NCI-H2107 treated with DMSO at 0.1 percent for 48 hours (cell line): ENCODE measurements around the gene SHC3.

ENCODE experiments used
- DNase-seq: peaks from one replicate; lab custom pipeline; 2025; ENCODE audit not compliant: unreplicated experiment; lab: John Stamatoyannopoulos, UW

SHC3 gene

DNA sequence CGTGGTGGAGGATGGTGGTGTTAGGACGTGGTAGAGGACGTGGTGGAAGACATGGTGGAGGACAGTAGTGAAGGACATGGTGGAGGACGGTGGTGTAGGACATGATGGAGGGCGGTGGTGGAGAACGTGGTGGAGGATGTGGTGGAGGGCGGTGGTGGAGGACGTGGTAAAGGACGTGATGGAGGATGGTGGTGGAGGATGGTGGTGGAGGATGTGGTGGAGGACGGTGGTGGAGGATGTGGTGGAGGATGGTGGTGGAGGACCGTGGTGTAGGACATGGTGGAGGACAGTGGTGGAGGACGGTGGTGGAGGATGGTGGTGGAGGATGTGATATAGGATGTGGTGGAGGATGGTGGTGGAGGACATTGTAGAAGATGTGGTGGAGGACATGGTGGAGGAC is 119.7 kb downstream of the SHC3 start:
- DNase-seq: no peak

DNA sequence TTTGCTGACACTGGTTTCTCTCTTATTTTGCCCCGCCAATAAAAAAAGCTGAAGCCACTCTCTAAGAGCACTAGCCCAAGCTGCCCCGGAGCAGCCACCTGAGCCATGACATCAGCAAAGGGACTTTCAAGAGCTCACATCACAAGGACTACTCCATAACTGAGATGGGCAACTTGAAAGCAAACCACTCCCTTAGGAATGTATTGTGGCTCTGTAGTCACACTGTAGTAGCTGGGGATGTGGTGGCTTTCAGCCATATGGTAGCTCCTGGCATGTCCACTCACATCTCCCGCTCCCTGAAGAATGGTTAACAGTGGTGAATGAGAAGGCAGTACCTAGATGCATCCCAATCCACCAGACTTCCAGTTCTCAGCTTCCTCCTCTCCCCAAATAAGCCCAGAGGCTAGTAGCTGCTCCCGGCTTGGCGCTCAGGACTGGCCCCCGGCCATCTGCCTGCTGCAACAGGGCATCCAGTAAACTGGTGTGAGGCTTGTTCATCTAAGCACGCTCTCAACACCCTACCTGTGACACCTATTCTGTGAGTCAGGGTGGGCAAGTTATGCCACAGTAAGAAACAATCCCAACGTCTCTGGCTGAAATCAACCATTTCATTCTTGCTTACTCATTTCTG is 123.6 kb downstream of the SHC3 start:
- no peak for DNase-seq

DNA sequence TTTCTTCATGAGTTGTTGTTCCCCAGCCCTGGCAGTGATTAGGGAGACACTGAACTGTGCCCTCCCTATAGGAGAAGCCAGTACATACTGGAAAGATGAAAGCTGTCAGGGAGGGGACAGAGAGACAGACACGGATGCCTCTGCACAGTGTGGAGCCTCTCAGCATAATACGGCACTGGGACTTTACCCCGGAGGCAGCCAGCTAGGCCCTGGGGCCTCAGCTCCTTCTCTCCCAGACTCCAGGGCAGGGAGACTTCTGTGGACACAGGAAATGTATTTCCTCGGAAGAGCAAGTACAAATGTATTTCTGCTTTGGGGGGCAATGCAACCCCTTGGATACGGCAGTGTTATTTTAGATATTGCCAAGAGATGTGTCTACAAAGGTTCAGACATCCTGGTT is 125.3 kb downstream of the SHC3 start:
- no peak for DNase-seq

DNA sequence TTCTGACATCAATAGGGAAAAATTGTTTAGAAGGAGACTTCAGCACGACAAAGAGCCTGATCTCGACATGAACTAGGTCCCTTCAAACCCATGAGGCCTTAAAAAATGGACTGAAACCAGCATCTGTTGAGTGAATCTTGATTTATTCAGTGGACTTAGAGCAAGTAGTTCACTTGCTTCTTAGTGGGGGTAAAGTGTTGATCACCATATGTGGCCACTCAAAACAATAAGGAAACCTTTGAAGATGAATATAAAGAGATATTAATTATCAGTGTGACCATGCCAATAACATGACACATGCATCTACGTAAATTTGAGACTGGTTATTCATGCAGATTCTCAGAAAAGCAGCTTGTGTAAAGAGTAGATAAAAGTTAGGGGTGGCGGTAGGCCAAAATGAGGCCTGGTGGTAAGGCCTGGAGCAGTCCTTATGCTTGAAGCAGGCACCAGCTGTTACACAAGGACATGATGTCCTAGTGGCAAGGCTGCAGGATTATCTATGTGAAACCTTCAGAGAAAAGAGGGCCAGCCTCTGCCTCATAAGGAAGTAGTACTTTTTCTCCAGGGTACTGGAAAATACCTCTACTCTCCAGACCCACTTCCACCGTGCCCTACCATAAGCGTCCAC is 126.0 kb downstream of the SHC3 start:
- no peak for DNase-seq

DNA sequence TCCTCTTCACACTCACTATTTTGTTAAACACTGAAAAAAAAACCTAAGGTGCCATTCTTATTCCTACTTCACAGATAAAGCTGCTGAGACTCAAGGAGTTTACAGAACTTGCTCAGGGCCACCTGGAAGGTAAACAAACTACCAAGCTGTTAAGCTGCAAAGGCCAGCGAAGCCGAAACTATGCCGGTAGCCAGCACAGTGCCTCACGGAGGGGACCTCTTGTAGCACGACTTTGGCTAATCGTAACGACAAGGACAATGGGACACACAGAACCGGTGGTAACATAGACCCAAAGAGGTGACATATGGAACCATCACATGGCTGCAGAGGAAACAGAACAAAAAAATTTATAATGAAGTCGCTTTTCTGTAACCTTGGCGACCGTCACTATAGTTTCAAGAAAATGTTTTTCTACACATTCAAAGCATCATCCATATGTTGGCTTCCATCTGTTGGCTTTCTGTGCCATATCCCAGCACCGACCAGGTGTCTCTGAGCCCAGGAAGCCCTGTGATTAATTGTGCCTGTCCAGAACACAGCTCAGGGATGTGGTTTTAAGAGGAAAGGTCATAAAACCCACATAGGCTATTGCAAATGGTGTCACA is 127.1 kb downstream of the SHC3 start:
- no peak for DNase-seq

DNA sequence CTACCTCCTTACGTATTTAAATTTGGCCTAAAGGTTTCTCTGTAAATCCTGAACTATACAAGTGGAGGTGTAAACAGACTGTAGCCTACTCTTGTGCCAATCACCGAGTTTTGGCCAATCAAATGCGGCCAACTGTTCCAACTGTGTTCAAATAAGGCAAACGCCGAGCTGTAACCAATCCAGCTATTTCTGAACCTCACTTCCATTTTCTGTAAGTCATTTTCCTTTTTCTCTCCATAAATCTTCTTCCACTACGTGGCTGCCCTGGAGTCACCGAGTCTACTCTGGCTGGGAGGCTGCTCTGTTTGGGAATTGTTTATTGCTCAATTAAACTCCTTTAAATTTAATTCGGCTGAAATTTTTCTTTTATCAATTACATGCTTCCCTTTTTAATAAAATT is 129.0 kb downstream of the SHC3 start:
- no peak for DNase-seq

DNA sequence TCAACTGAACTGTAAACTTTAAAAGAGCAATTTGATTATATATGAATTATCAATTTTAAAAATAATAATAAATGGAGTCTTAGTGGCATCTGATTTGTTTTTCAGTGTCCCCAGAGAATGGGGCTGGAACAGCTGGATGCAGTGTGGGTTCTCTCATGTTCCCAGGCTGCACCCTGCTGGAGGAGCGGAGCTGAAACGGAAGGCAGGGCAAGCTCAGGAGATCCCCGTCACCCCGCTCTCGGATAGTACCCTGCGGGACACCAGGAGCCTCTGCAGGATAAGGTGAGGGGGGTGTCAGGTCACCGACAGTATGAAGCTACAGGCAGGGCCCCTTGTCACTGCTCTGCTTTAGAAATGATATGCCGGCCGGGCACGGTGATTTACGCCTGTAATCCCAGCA is 130.0 kb downstream of the SHC3 start:
- DNase-seq: no peak

DNA sequence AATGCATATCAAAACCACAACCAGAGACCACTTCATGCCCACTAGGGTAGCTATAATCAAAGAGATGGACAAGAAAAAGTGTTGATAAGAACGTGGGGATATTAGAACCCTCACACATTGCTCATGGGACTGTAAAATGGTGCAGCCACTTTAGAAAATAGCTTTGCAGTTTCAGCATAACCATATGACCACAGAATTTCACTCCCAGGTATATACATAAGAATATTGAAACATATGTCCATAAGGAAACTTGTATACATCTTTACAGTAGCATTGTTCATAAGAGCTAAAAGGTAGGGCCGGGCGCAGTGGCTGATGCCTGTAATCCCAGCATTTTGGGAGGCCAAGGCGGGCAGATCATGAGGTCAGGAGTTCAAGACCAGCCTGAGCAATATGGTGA is 131.0 kb downstream of the SHC3 start:
- no peak for DNase-seq

DNA sequence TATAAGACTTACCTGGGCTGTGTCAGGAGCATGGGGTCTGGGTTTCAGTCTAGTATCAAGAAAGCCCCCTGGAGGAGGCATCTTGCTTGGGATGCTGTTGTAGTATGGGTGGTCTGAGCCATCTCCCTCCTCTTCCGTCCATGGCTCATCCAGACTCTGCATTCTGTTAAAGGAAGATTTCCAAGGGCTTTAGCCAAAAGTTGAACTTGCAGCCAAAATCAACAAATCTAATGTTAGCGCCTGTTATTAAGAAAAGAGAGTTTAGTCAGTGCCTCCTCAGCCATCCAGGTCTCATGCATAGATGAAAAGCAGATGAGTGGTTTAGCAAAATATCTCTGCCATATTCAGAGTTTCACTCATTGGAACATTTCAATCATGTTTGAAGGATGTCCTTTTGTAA is 131.8 kb downstream of the SHC3 start:
- no peak for DNase-seq

DNA sequence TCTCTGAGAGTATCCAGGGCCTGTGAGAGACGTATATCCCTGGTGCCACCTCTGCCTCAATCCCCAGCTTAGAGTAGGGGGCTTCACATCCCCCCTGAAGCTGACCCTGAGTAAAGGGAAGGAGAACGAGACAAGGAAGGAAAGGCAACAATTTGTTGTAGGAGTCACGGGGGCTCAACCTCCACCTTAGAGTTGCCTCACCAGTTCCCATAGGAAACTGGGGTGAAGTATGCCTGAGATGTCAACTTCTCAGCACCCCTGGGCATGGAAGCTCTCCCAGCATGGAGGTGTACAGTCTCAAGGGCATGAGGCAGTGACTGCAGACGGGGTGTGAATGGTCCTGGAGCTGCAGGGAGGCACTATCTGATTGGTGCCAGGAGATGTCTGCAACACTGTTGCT is 133.7 kb downstream of the SHC3 start:
- no peak for DNase-seq

DNA sequence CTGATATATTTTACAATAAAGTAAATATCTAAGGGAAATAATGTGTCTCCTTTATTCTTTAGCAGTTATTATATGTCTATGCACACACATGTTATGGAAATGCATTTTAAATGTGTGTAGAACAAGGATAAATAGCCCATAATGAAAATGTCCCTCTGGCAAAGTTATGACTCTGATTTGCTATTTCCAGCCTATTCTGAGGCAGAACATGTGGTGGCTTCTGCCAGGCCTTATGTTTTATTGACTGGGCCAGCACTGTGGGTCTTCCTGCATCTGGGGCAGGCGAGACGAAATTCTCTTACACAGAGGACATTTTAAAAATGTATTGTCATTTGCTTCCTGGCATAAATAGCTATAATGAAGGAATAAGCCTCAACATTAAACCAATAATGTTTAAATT is 134.5 kb downstream of the SHC3 start:
- DNase-seq: no peak

DNA sequence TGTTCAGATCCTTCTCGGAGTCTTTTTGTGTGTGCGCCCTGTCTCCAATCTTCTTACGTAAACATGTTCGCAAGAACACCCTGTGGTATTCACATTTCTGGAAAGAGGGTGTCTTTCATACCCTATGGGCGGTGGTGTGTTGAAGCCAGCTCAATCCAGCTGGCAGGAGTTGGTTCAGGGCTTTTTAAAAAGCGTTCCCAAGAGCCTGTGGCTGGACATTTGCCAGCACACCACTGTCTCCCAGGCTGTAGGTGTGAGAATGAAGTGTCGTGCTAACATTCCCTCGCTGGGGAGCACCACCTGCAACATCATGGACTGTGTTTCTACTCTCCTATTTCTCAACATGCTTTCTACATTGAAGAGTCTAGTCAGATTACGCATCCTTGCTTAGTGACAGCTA is 135.6 kb downstream of the SHC3 start:
- DNase-seq: no peak

DNA sequence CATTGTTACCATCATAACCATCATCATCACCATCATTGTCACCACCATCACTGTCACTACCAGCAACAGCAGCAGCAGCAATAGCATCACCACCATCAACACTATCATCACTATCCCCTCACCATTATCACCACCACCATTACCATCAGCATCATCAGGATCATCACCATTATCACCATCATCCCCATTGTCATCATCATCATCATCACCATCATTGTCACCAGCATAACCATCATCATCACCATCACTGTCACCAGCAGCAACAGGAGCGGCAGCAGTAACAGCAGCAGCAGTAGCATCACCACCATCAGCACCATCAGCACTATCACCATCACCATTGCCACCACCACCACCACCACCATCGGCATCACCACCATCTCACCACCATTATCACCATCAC is 139.0 kb downstream of the SHC3 start:
- DNase-seq: no peak

DNA sequence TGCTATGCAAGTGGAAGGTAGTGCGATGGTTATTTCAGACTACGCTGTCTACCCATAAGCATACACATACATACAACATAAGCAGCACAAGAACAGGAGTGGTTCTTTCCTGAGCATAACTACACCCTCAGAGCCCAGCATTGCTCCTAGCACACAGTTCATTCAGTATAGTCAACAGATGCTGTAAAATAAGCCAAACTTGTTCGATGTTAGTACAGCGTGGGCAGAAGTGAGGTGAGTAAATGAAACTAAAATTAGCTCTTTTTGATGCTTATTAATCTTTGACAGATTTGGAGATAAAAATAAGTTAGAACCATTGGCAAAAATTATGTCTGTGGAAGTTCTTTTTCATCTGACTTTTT is 139.5 kb downstream of the SHC3 start:
- DNase-seq: no peak

DNA sequence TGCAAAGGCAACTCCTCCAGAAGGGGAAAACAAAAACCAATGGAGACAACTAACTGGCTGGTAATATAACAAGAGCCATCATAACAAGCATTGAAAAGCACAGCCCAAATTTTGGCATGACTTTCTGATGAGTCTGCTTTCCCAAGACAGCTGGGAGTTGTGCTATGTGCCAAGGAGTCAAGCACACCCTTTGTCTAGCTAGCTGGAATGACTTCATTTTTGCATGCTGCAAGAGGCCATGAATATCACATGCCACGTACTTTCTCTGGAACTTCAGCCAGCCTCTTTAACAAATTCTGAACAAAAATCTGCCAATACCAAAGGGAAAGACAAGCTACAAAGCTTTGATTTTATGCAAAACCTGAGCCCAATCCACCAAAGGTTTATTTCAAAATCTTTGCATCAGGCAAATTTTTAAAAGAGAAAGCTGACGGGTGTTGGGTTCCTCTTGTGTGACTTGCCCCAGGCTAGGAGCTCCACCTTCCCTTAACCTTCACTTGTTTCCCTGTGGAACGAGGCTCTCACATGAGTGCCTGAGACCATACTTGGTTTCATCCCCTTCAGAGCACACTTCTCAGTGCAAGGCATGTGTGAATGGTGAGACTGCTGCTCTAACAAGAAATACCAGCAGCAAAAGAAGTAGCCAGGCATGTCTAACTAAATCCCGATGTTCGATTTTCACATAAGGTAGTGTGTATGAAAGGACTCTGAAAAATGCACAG is 140.1 kb downstream of the SHC3 start:
- DNase-seq: no peak

DNA sequence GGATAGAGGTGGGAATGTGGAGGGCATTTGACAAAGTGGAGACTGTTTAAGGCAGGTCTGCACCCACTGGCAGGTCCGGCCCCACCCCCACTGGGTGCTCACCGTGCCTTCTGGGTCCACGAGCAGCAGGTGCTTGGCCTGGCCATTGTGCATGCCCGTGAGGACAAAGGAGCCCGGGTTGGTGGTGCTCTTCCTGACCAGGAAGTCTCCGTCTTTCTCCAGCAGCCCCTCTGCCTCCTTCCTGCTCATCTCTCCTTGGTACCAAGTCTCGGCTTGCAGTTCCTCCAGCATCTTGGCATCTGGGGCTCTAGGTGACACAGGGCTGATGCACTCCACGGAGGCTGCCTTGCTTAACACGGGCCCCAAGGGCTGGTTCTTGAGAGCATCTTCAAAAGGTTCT is 140.7 kb downstream of the SHC3 start:
- DNase-seq: no peak

DNA sequence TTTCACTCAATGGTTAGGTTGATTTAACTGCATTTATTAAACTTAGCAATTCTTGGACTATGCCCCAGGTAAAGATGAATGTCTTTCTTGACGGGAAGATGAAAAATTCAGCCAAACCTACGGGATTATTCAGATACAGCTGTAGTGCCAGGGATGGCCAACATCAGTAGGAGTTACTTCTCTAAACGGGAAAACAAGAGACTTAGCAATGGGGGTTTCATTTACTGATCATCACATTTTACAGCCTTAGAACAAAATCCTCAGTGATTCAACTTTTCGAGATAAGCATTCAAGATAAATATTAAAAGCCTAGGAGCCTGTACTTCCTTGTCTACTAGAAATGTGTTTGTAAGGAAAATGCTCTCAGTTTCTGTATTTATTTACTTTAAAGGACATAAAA is 141.3 kb downstream of the SHC3 start:
- no peak for DNase-seq

DNA sequence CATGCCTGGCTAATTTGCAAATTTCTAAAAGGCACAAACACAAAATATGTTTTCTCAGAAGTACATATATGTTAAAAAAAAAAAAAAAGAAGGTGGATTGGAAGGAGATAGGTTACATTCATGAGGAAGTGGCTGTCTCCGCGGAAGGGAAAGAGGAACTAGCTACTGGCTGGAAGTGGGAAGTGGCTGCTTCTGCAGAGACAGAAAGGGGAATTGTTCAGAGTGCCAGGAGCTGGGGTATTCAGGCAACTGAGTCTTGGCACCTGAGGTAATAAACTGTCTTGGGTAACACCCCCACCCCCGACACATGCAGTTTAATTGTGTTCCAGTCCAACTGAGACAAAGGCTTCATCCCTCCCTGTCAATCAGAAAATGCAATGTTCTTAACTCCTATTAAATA is 141.7 kb downstream of the SHC3 start:
- DNase-seq: no peak

DNA sequence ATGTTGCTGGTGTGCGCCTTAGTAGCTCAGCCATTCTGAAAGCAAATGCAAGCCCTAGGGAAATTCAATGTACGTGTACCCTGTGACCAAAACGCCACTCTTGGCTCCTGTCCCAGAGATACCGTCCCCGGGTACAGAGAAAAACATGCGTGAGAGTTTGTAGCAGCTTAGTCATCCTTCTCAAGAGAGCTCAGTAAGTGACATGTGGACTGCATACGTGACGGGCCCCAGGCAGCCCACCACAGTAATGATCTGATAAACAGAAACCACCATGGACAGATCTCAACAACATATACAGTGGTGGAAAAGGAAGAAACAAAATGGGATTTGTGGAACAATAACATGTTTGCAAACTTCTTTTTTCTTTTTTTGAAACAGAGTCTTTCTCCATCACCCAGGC is 142.2 kb downstream of the SHC3 start:
- no peak for DNase-seq

DNA sequence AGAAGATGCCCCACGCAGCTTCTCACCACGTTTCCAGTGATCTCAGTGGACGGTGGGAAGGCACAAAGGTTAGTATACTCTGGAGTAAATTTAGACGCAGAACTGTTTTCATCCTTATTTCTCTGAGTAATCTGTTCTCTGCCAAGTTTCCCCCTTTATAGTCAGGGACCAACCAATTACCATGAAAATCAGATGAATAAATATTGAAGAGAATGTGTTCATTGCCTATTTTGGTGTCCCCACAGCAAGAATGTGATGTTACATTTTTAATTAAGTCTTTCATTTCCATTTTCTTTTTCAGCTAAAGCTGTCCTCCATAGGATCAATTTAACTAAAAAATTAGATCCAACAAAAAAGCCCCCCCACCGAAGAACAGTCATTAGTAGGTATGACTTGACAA is 146.0 kb downstream of the SHC3 start:
- no peak for DNase-seq

DNA sequence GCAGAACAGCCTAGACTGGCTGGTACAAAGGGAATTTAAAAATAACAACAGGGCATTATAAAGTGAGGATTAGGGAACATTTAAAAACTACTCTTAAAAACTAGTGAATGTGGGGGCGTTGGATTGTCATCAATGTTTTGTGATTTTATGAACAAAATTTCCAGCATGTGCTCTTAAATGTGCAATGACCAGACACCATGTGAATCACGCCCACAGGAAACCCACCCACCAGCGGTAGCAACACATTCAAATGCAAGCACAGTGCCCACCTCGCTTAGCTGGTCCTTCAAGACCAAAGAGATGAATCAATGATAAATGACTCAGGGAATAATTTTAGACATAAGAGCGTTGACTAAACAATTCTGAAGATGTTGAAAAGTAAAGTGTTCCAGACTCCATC is 146.4 kb downstream of the SHC3 start:
- no peak for DNase-seq

DNA sequence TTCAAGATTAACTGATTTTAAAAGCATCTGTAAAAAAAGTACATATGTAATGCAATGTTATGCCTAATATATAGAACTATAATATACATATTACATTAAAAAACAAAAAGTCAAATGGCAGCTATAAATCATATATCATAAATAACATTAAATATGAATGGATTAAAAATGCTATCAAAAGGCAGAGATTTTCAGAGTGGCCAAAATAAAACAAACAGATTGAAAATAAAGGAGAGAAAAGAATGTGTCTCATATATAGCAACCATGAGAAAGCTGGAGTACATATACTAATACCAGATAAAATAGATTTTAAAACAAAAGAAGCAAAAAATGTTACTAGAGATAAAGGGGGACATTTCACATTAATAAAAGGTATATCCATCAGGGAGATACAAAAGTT is 148.8 kb downstream of the SHC3 start:
- DNase-seq: no peak
